ENCODE results near the gene CSDE1.

DNA sequence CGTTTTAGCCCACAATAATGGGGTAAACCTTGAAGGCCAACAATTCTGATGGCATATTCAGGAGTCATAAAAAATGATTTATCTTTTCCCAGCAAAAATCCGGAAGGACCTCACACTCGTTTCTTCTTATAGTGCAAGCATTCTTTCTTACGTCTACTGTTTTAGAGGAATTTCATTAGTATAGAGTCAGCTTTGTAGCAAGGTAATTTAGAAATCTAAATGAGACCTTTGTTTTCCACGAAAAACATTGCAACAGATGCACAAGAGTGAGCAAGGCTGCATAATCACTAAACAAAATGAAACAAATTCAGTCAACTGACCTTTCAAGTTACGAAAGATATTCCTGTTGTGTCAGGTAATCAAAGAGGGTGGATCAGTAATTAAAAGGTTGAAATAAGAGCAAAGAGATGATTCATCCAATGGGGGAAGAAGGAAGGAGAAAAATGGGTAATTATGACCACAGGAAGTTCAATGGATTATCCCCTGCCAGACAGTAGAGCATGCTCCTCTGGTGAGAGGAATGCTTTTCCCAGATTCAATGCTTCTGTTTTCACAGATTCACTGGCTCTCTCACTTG lies 560 bp upstream of the CSDE1 start:
- TF ChIP-seq POLR2A (IDR thresholded peaks at IDR 0.05): no peak
- TF ChIP-seq EP300 (IDR thresholded peaks at IDR 0.05): no peak
- TF ChIP-seq CTCF (IDR thresholded peaks at IDR 0.05): no peak
